Epithelial cell of proximal tubule (primary cell): ENCODE measurements around the gene GASK1A. TPM values are rescaled to one million over a fixed set of nuclear protein-coding genes. Genes with fewer than 3 reads are reported as not detected.

ENCODE experiments used
- DNase-seq: peaks from one replicate; pipeline ENCODE4 v3.0.0-alpha.2; 2011; ENCODE audit warnings: low read depth
- H3K4me3 ChIP-seq: 2 replicates; pipeline ENCODE4 v1.5.1; 2011; ENCODE audit warnings: low read depth, mild to moderate bottlenecking, low read length
- CTCF ChIP-seq: conservative IDR thresholded peaks from 2 replicates; pipeline ENCODE4 v1.5.1; 2012; ENCODE audit warnings: low read depth, mild to moderate bottlenecking, low read length
- total RNA-seq: library from RNA; depleted of rRNA; stranded (reverse); fragments of >200 nt; gene quantifications from 2 replicates; pipeline ENCODE4 v1.2.3, GENCODE V29; 2015

GASK1A gene
- total RNA-seq, 1 donor from 2014 or later, result 1.1 TPM

DNA sequence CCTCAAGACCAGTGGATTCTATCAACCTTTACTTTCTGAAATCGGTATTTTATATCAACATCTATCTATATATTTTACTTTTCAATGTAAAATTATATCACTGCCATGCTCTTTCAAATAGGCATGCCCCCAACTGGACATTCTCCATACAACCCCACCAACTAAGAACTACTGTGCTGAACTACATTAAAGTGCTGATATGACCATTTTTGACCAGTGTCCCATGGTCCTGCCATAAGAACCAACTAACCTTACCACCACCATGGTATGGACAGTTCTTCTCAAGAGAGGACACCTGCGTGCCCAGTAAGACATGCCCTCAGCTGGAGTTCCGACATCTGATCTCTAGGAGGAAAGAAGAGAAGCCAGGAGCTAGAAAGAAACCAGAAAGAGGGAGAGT lies 111.1 kb downstream of the GASK1A start:
- TF ChIP-seq CTCF, result no peak
- no peak overlapping the region for H3K4me3 ChIP-seq

DNA sequence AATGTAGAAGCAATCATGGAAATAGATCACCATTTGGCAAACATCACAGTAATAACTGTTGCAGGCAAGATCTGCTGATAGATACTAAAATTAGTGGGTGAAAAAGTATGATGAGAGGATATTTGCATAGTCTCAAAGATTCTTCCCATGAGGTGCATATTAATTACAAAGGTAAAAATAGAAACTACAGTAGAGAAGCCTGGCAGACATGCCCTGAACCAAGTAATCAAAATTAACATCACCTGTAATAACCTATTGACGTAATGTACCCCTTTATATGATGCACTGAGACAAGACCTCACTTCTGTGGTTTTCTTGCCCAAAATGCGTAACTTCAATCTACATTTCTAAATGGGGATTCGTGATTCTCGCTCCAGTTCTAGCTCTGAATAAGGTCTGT lies 112.4 kb downstream of the GASK1A start:
- no peak overlapping the region for H3K4me3 ChIP-seq
- no peak for TF ChIP-seq CTCF
- DNase-seq, result no peak

More for the DNA sequence above, 111.1 kb downstream of the GASK1A start:
- no peak for DNase-seq

DNA sequence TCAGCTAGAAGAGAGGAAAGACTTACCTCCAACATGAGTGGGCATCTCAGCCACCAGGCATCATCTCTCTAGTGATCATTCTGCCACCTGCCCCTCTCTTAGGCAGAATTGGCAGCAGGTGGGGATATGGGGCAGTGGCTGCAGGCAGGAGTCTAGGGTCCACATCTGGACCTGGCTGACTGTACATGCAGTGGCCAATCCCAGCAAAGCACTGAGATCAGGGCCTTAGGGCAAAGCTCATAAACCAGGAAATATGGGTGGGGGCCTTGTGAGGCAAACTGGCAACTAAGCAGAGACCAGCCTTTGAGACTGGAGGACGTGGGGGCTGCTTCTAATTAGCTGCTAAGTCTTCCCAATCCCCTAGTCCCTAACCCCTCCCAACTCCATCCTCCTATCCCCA lies 113.9 kb downstream of the GASK1A start:
- no peak for DNase-seq
- TF ChIP-seq CTCF, result no peak
- no peak overlapping the region for H3K4me3 ChIP-seq

- no peak overlapping the region for H3K4me3 ChIP-seq
- no peak for DNase-seq
- no peak for TF ChIP-seq CTCF
Measured at GRCh38 chr3:43093974-43094373, 114.9 kb downstream of the GASK1A start.

DNA sequence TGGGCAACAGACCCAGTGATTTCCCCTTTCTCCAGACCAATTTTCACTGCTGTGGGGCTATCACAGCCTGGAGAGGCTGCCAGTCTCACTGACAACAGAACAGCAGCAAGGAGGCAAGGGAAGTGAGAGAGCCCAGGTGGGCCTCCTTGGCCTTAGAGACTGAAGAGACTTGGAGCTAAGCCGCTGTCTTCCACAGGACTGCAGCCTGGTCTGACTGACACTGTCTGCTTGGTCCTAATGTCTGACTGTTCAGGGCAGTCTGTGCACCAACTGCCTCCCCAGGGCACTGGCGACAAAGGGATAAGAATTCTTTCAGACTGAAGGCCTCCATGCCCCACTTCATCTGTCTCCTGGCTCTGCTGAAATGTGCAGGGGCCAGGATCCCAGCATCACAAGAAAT lies 115.3 kb downstream of the GASK1A start:
- TF ChIP-seq CTCF, result no peak

DNA sequence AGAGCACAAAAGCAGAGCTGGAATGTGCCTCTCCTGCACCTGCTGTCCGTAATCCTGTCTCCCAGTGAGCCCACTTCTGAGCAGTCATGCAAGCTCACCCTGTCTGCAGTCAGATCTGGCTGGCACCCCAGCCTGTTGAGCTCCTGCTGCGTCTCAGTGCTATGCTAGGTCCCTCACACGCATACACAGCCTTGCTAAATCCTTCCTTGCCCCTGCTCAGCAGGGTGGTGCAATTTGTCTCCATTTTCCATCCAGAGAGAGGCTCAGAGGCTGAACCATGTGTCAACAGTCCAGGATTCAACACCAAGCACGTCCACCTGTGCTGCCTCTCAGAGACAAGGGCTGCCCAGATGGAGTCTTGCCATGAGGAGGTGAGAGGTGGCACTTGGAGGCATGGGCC lies 115.7 kb downstream of the GASK1A start:
- TF ChIP-seq CTCF, result no peak
- no peak overlapping the region for H3K4me3 ChIP-seq
- no peak for DNase-seq

More for the DNA sequence above, 115.3 kb downstream of the GASK1A start:
- no peak overlapping the region for H3K4me3 ChIP-seq
- no peak for DNase-seq

- H3K4me3 ChIP-seq, result no peak overlapping the region
- DNase-seq, result no peak
- no peak for TF ChIP-seq CTCF
Measured at GRCh38 chr3:43095370-43095769, 116.3 kb downstream of the GASK1A start.
